DND-41 (cell line): ENCODE measurements around the gene SLC25A42.
A peak's percentile ranks its signal among the peaks of the same experiment; 100 is the strongest.
"Not testable (repeated sequence)": the region's sequence is repeated elsewhere in the genome, so short reads cannot be mapped to it uniquely, and the experiment has no call there.

Experiments
- ATAC-seq: fragments of 200-7000 bp; cut with Tn5 transposase; 3 replicates; pipeline ENCODE4 v1.9.1; 2021; ENCODE audit warnings: low read depth; ENCODE audit not compliant: insufficient read depth
- DNase-seq: peaks from one replicate; pipeline ENCODE4 v3.0.0-alpha.2; 2020
- H2AFZ ChIP-seq: 2 replicates; pipeline ENCODE4 v1.6.0; 2012; ENCODE audit warnings: low read depth, low read length
- H3K27ac ChIP-seq: 2 replicates; pipeline ENCODE4 v1.5.1; 2012; ENCODE audit warnings: low read length, inconsistent platforms
- H3K27me3 ChIP-seq: fragments of 200-600 bp; sonication (generic); 2 replicates; pipeline ENCODE4 v1.6.0; 2012; ENCODE audit warnings: low read length, mild to moderate bottlenecking, inconsistent platforms; ENCODE audit not compliant: insufficient read depth, poor library complexity
- H3K36me3 ChIP-seq: 2 replicates; pipeline ENCODE4 v1.5.1; 2012; ENCODE audit warnings: low read length, inconsistent platforms; ENCODE audit not compliant: insufficient read depth
- H3K4me1 ChIP-seq: 2 replicates; pipeline ENCODE4 v1.5.1; 2012; ENCODE audit warnings: mild to moderate bottlenecking, low read length; ENCODE audit not compliant: insufficient read depth
- H3K4me2 ChIP-seq: 2 replicates; pipeline ENCODE4 v1.6.0; 2012; ENCODE audit warnings: mild to moderate bottlenecking, moderate library complexity, low read length, inconsistent platforms; ENCODE audit not compliant: insufficient read depth
- H3K4me3 ChIP-seq, 2 experiments: fragments of 200-600 bp in 1 of 2; shearing (Covaris generic) in 1 of 2; 2 replicates each; pipeline ENCODE4 v1.5.1; 2012 to 2016; ENCODE audit warnings: inconsistent platforms in 2 of 2, low read length in 2 of 2, mild to moderate bottlenecking in 2 of 2, low read depth in 1 of 2, moderate library complexity in 1 of 2
- H3K79me2 ChIP-seq: 2 replicates; pipeline ENCODE4 v1.6.0; 2012; ENCODE audit warnings: low read length, inconsistent platforms; ENCODE audit not compliant: insufficient read depth
- H3K9ac ChIP-seq: 2 replicates; pipeline ENCODE4 v1.6.0; 2012; ENCODE audit warnings: low read depth, mild to moderate bottlenecking, inconsistent platforms, low read length, moderate library complexity
- H3K9me3 ChIP-seq: 2 replicates; pipeline ENCODE4 v1.5.1; 2012; ENCODE audit warnings: low read length, moderate library complexity, mild to moderate bottlenecking, inconsistent platforms; ENCODE audit not compliant: insufficient read depth, severe bottlenecking
- H4K20me1 ChIP-seq: 2 replicates; pipeline ENCODE4 v1.6.0; 2012; ENCODE audit warnings: low read length; ENCODE audit not compliant: insufficient read depth
- CTCF ChIP-seq: IDR thresholded peaks from 2 replicates; pipeline ENCODE4 v1.5.1; 2012; ENCODE audit warnings: borderline replicate concordance, low read length, moderate library complexity, mild to moderate bottlenecking; ENCODE audit not compliant: poor library complexity, severe bottlenecking; ENCODE audit errors: extremely low read depth
- EZH2 ChIP-seq: IDR thresholded peaks from 3 replicates; pipeline ENCODE4 v1.6.1; 2012; ENCODE audit warnings: borderline replicate concordance, low read depth, mild to moderate bottlenecking, moderate library complexity, low read length, inconsistent platforms; ENCODE audit not compliant: severe bottlenecking

Gene SLC25A42

GRCh38 chr19:19063183-19064097, at the start of gene SLC25A42:
SLC25A42 (plus strand) TSS chr19:19063994; CDS start chr19:19096125, 32,131 bp downstream.
- Histone ChIP-seq H3K27me3 (no peaks in the 10 kb centered on the region), H3K9me3 (no peaks in the 10 kb centered on the region), H3K27ac (peak within 1 kb of the TSS; percentile 73), H3K9ac (peak within 1 kb of the TSS; percentile 59), H4K20me1 (no peaks in the 10 kb centered on the region), H3K4me1 (peaks cover 33% of the 10 kb centered on the region), H3K4me2 (peak within 1 kb of the TSS; percentile 99), H3K79me2 (peaks cover 14% of the 10 kb centered on the region), H2AFZ (peak within 1 kb of the TSS; percentile 72), H3K36me3 (peaks cover 25% of the 10 kb centered on the region), H3K4me3 (peak within 1 kb of the TSS; percentile 19 to 74; a peak in 3 of 4 replicates)
- DNase-seq = peak; percentile 100
- ATAC-seq = peak; percentile 94
- no peak for TF ChIP-seq CTCF
- TF ChIP-seq EZH2 = no peak

- H4K20me1 ChIP-seq = peaks cover 52% of the 10 kb centered on the region
- H3K9ac ChIP-seq = no peak overlapping the region
- no peak overlapping the region for H3K4me2 ChIP-seq
- H3K27me3 ChIP-seq = no peaks in the 10 kb centered on the region
- H3K27ac ChIP-seq = no peak overlapping the region
- TF ChIP-seq CTCF = no peak
- no peak for TF ChIP-seq EZH2
- H2AFZ ChIP-seq = no peak overlapping the region
- DNase-seq = no peak
- peaks cover 86% of the 10 kb centered on the region for H3K36me3 ChIP-seq
- no peaks in the 10 kb centered on the region for H3K9me3 ChIP-seq
- H3K4me1 ChIP-seq = peaks cover 23% of the 10 kb centered on the region; the same call in 1 of the 2 replicates
- ATAC-seq = no peak
- peaks cover 94% of the 10 kb centered on the region for H3K79me2 ChIP-seq
- H3K4me3 ChIP-seq = no peak overlapping the region
These were observed 42.7 kb upstream of the SLC25A42 start for GRCh38 chr19:19021115-19021514.

- Histone ChIP-seq H3K4me3 (no peak overlapping the region), H3K4me2 (peak overlapping the region; percentile 26; the same call in 1 of the 2 replicates), H3K4me1 (peaks cover 23% of the 10 kb centered on the region; the same call in 1 of the 2 replicates), H3K27me3 (no peaks in the 10 kb centered on the region), H4K20me1 (peaks cover 58% of the 10 kb centered on the region), H3K9me3 (no peaks in the 10 kb centered on the region), H3K9ac (no peak overlapping the region), H2AFZ (no peak overlapping the region), H3K79me2 (peaks cover 94% of the 10 kb centered on the region), H3K36me3 (peaks cover 86% of the 10 kb centered on the region), H3K27ac (no peak overlapping the region)
- no peak for TF ChIP-seq CTCF
- TF ChIP-seq EZH2 = no peak
- DNase-seq (no peak), ATAC-seq (peak; percentile 45; the same call in 2 of the 3 replicates)
These were observed 41.3 kb upstream of the SLC25A42 start for GRCh38 chr19:19022380-19022961.

GRCh38 chr19:19023376-19023775, 40.4 kb upstream of the SLC25A42 start:
- not testable (repeated sequence) for ATAC-seq, H2AFZ ChIP-seq, H3K4me3 ChIP-seq, H3K9me3 ChIP-seq, H3K27me3 ChIP-seq, H3K9ac ChIP-seq, H3K27ac ChIP-seq, DNase-seq
- 0 out of 2 replicates have a peak overlapping the region, but pooled peaks have one; percentile 26 for H3K4me2 ChIP-seq
- H3K4me1 ChIP-seq = peaks cover 30% of the 10 kb centered on the region; the same call in 1 of the 2 replicates
- peaks cover 60% of the 10 kb centered on the region for H4K20me1 ChIP-seq
- H3K79me2 ChIP-seq = peaks cover 94% of the 10 kb centered on the region
- peaks cover 86% of the 10 kb centered on the region for H3K36me3 ChIP-seq
